ENCODE results near the gene ZNF396.
A peak's percentile ranks its signal among the peaks of the same experiment; 100 is the strongest.

Gene ZNF396

GRCh38 chr18:35343488-35343935 is 33.6 kb downstream of the ZNF396 start:
- no peak for ATAC-seq
- TF ChIP-seq, protein P1, sequence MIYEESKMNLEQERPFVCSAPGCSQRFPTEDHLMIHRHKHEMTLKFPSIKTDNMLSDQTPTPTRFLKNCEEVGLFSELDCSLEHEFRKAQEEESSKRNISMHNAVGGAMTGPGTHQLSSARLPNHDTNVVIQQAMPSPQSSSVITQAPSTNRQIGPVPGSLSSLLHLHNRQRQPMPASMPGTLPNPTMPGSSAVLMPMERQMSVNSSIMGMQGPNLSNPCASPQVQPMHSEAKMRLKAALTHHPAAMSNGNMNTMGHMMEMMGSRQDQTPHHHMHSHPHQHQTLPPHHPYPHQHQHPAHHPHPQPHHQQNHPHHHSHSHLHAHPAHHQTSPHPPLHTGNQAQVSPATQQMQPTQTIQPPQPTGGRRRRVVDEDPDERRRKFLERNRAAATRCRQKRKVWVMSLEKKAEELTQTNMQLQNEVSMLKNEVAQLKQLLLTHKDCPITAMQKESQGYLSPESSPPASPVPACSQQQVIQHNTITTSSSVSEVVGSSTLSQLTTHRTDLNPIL (CRISPR knock-in tag; IDR thresholded peaks at IDR 0.05; ENCODE audit: low read depth) = 0 out of 2 replicates have a peak, but pooled peaks have one; percentile 7
- TF ChIP-seq, protein P2, sequence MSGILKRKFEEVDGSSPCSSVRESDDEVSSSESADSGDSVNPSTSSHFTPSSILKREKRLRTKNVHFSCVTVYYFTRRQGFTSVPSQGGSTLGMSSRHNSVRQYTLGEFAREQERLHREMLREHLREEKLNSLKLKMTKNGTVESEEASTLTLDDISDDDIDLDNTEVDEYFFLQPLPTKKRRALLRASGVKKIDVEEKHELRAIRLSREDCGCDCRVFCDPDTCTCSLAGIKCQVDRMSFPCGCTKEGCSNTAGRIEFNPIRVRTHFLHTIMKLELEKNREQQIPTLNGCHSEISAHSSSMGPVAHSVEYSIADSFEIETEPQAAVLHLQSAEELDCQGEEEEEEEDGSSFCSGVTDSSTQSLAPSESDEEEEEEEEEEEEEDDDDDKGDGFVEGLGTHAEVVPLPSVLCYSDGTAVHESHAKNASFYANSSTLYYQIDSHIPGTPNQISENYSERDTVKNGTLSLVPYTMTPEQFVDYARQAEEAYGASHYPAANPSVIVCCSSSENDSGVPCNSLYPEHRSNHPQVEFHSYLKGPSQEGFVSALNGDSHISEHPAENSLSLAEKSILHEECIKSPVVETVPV (CRISPR knock-in tag; IDR thresholded peaks at IDR 0.05) = no peak

GRCh38 chr18:35337286-35337685 is 39.9 kb downstream of the ZNF396 start:
- TF ChIP-seq RARB (CRISPR knock-in tag; IDR thresholded peaks at IDR 0.05) (no peak), OSR1 (CRISPR knock-in tag; IDR thresholded peaks at IDR 0.05) (no peak), GLIS3 (CRISPR knock-in tag; IDR thresholded peaks at IDR 0.05) (no peak), BACH2 (CRISPR knock-in tag; IDR thresholded peaks at IDR 0.05; ENCODE audit: borderline replicate concordance) (no peak), ZFP3 (CRISPR knock-in tag; IDR thresholded peaks at IDR 0.05) (no peak), TOX (CRISPR knock-in tag; IDR thresholded peaks at IDR 0.05; ENCODE audit: borderline replicate concordance) (no peak), TCF4 (CRISPR knock-in tag; IDR thresholded peaks at IDR 0.05; ENCODE audit: borderline replicate concordance) (no peak), ZFP30 (CRISPR knock-in tag; IDR thresholded peaks at IDR 0.05) (no peak), ISL1 (CRISPR knock-in tag; IDR thresholded peaks at IDR 0.05) (no peak), ESRRG (CRISPR knock-in tag; IDR thresholded peaks at IDR 0.05) (no peak), ZNF70 (CRISPR knock-in tag; IDR thresholded peaks at IDR 0.05) (no peak), ZNF565 (CRISPR knock-in tag; conservative IDR thresholded peaks at IDR 0.05; ENCODE audit: low read depth) (no peak), ZC3H10 (CRISPR knock-in tag; IDR thresholded peaks at IDR 0.05) (no peak), ZNF8 (CRISPR knock-in tag; IDR thresholded peaks at IDR 0.05) (no peak), ARNTL (CRISPR knock-in tag; IDR thresholded peaks at IDR 0.05; ENCODE audit: borderline replicate concordance, low read depth) (no peak)
- TF ChIP-seq, protein P2 (CRISPR knock-in tag; IDR thresholded peaks at IDR 0.05) = no peak
- TF ChIP-seq, protein P3, sequence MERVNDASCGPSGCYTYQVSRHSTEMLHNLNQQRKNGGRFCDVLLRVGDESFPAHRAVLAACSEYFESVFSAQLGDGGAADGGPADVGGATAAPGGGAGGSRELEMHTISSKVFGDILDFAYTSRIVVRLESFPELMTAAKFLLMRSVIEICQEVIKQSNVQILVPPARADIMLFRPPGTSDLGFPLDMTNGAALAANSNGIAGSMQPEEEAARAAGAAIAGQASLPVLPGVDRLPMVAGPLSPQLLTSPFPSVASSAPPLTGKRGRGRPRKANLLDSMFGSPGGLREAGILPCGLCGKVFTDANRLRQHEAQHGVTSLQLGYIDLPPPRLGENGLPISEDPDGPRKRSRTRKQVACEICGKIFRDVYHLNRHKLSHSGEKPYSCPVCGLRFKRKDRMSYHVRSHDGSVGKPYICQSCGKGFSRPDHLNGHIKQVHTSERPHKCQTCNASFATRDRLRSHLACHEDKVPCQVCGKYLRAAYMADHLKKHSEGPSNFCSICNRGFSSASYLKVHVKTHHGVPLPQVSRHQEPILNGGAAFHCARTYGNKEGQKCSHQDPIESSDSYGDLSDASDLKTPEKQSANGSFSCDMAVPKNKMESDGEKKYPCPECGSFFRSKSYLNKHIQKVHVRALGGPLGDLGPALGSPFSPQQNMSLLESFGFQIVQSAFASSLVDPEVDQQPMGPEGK (CRISPR knock-in tag; IDR thresholded peaks at IDR 0.05; ENCODE audit: borderline replicate concordance) = no peak
- TF ChIP-seq, protein P1 (CRISPR knock-in tag; IDR thresholded peaks at IDR 0.05; ENCODE audit: low read depth) = no peak
- TF ChIP-seq, protein P4, sequence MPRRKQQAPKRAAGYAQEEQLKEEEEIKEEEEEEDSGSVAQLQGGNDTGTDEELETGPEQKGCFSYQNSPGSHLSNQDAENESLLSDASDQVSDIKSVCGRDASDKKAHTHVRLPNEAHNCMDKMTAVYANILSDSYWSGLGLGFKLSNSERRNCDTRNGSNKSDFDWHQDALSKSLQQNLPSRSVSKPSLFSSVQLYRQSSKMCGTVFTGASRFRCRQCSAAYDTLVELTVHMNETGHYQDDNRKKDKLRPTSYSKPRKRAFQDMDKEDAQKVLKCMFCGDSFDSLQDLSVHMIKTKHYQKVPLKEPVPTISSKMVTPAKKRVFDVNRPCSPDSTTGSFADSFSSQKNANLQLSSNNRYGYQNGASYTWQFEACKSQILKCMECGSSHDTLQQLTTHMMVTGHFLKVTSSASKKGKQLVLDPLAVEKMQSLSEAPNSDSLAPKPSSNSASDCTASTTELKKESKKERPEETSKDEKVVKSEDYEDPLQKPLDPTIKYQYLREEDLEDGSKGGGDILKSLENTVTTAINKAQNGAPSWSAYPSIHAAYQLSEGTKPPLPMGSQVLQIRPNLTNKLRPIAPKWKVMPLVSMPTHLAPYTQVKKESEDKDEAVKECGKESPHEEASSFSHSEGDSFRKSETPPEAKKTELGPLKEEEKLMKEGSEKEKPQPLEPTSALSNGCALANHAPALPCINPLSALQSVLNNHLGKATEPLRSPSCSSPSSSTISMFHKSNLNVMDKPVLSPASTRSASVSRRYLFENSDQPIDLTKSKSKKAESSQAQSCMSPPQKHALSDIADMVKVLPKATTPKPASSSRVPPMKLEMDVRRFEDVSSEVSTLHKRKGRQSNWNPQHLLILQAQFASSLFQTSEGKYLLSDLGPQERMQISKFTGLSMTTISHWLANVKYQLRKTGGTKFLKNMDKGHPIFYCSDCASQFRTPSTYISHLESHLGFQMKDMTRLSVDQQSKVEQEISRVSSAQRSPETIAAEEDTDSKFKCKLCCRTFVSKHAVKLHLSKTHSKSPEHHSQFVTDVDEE (CRISPR knock-in tag; IDR thresholded peaks at IDR 0.05) = no peak
- TF ChIP-seq, protein P5, sequence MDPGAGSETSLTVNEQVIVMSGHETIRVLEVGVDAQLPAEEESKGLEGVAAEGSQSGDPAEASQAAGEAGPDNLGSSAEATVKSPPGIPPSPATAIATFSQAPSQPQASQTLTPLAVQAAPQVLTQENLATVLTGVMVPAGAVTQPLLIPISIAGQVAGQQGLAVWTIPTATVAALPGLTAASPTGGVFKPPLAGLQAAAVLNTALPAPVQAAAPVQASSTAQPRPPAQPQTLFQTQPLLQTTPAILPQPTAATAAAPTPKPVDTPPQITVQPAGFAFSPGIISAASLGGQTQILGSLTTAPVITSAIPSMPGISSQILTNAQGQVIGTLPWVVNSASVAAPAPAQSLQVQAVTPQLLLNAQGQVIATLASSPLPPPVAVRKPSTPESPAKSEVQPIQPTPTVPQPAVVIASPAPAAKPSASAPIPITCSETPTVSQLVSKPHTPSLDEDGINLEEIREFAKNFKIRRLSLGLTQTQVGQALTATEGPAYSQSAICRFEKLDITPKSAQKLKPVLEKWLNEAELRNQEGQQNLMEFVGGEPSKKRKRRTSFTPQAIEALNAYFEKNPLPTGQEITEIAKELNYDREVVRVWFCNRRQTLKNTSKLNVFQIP (CRISPR knock-in tag; IDR thresholded peaks at IDR 0.05; ENCODE audit: borderline replicate concordance, low read depth) = no peak
- ATAC-seq = no peak

All from SK-N-SH treated with all-trans-retinoic acid at 6 μM for 48 hours (cell line).